IMR-90 (cell line): ENCODE measurements around the gene ING3. TPM values are rescaled to one million over a fixed set of nuclear protein-coding genes. Genes with fewer than 3 reads are reported as not detected.

Experiments used
- BHLHE40 ChIP-seq: fragments of 150-350 bp; IDR thresholded peaks from 2 replicates; pipeline ENCODE4 v1.6.1; 2016; ENCODE audit warnings: mild to moderate bottlenecking, low read depth, low read length
- CHD1 ChIP-seq: IDR thresholded peaks from 2 replicates; pipeline ENCODE4 v1.6.1; 2012; ENCODE audit warnings: low read depth, low read length, improper control_type of control experiment
- FOS ChIP-seq: fragments of 150-350 bp; IDR thresholded peaks from 2 replicates; pipeline ENCODE4 v1.6.1; 2016; ENCODE audit warnings: low read depth, low read length
- MAFK ChIP-seq: IDR thresholded peaks from 2 replicates; pipeline ENCODE4 v1.6.1; 2012; ENCODE audit warnings: low read depth, low read length, improper control_type of control experiment
- POLR2A ChIP-seq: IDR thresholded peaks from 2 replicates; pipeline ENCODE4 v1.6.1; 2012; ENCODE audit warnings: mild to moderate bottlenecking, low read depth, low read length
- polyA plus RNA-seq, 3 experiments: library from polyadenylated mRNA; depleted of rRNA; stranded (reverse); fragments of >200 nt; gene quantifications; 2 replicates each; pipeline ENCODE4 v1.2.3, GENCODE V29; 2012; ENCODE audit warnings: low replicate concordance in 1 of 3
- total RNA-seq: library from RNA; depleted of rRNA; stranded (reverse); fragments of >200 nt; gene quantifications from 2 replicates; pipeline ENCODE4 v1.2.3, GENCODE V29; 2012
- TF ChIP-seq, protein P1 (sequence below): fragments of 150-350 bp; IDR thresholded peaks from 2 replicates; pipeline ENCODE4 v1.6.1; 2016; ENCODE audit warnings: low read depth, mild to moderate bottlenecking, low read length, moderate library complexity, borderline replicate concordance

The ING3 gene
- total and polyA plus RNA-seq, 2 of the 4 experiments (the other 2 are of a cell fraction), result 7.2 to 11.3 TPM

DNA sequence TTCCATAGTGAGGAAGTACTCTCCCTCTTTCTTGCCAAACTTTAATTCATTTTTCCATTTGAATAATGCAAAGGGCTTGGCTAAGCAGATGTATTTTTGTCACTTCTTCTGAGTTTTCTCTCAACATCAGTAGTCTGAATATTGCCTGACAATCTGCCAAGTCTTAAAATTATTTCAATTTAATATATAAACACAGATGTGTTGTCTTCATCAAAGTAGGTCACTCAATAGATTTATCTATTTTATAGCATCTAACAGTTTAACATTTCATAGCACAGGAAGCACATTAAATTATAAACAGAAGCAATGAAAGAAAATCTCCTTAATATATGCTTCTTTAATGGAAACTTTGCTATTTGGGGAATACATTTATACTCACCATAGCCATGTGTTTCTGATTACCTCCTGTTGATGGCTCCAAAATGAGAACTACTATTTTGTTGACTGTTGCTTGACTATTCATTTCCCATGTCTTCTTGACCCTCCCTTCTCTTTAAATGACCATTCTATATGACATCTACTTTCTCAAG, 42.5 kb downstream of the ING3 start (continued):
- TF ChIP-seq, protein P1, sequence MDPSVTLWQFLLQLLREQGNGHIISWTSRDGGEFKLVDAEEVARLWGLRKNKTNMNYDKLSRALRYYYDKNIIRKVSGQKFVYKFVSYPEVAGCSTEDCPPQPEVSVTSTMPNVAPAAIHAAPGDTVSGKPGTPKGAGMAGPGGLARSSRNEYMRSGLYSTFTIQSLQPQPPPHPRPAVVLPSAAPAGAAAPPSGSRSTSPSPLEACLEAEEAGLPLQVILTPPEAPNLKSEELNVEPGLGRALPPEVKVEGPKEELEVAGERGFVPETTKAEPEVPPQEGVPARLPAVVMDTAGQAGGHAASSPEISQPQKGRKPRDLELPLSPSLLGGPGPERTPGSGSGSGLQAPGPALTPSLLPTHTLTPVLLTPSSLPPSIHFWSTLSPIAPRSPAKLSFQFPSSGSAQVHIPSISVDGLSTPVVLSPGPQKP, result no peak
- TF ChIP-seq CHD1 (no peak), BHLHE40 (no peak), POLR2A (no peak), FOS (no peak), MAFK (no peak)
